Neuron (in vitro differentiated cells): Measurements from ENCODE around the gene ZG16B.

Experiments used
- H2AFZ ChIP-seq: one replicate; pipeline ENCODE4 v1.6.1; 2013; ENCODE audit warnings: low read depth, mild to moderate bottlenecking, inconsistent platforms, low read length, moderate library complexity
- H3K27me3 ChIP-seq: one replicate; pipeline ENCODE4 v1.6.1; 2013; ENCODE audit warnings: low read length; ENCODE audit not compliant: insufficient read depth
- H3K36me3 ChIP-seq: one replicate; pipeline ENCODE4 v1.6.1; 2013; ENCODE audit warnings: low read length; ENCODE audit not compliant: insufficient read depth
- H3K4me1 ChIP-seq: one replicate; pipeline ENCODE4 v1.6.1; 2013; ENCODE audit warnings: low read length; ENCODE audit not compliant: insufficient read depth
- H3K4me3 ChIP-seq: 2 replicates; pipeline ENCODE4 v1.5.1; 2013; ENCODE audit warnings: mild to moderate bottlenecking, low read length, moderate library complexity
- H3K9me3 ChIP-seq: one replicate; pipeline ENCODE4 v1.6.1; 2013; ENCODE audit warnings: low read length

The ZG16B gene, protein sequence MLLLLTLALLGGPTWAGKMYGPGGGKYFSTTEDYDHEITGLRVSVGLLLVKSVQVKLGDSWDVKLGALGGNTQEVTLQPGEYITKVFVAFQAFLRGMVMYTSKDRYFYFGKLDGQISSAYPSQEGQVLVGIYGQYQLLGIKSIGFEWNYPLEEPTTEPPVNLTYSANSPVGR

DNA sequence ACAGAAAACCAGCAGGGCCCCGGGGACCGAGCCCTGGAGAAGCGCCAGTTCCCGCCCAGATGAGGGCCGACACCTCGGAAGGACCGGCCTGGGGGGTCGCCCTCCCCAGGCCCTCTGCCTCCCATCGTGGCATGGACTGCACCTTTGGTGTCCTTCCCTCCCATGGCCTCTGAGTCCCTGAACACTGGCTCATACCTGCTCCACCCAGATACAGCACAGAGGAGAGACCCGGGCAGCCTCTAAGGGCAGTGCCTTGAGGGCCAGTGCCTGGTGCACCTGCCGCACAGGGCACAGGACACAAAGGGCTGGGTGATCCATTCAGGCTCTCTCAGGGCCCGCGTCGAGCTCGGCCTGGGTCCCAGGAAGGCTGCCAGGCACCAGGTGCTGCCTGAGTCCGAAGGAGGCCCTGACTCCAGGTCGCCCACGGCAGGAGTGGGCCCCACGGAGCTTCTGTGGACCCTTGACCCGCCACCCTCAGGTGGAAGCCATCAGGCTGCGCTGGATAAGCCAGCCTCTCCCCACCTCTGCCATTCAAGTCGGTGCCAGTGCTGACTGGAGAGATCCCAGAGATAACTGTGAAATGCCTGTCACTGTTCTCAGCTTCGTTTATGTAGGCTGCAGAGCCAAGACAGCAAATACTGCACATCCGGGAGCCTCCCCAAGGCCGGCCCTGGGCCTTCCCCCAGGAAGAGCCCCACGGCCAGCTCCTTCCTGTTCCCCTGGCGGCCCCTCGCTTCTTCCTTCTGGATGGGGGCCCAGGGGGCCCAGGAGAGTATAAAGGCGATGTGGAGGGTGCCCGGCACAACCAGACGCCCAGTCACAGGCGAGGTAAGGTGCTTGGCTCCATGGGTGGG, at the start of gene ZG16B:
Gene ZG16B (plus strand): TSS at position 803 of the 854 bp plus-strand sequence. CDS start 139 bp downstream, outside the sequence.
- Histone ChIP-seq H2AFZ (no peak within 1 kb of the TSS), H3K27me3 (peaks cover 33% of the 10 kb centered on the region), H3K4me1 (no peaks in the 10 kb centered on the region), H3K36me3 (no peaks in the 10 kb centered on the region), H3K9me3 (no peaks in the 10 kb centered on the region), H3K4me3 (no peak within 1 kb of the TSS)

DNA sequence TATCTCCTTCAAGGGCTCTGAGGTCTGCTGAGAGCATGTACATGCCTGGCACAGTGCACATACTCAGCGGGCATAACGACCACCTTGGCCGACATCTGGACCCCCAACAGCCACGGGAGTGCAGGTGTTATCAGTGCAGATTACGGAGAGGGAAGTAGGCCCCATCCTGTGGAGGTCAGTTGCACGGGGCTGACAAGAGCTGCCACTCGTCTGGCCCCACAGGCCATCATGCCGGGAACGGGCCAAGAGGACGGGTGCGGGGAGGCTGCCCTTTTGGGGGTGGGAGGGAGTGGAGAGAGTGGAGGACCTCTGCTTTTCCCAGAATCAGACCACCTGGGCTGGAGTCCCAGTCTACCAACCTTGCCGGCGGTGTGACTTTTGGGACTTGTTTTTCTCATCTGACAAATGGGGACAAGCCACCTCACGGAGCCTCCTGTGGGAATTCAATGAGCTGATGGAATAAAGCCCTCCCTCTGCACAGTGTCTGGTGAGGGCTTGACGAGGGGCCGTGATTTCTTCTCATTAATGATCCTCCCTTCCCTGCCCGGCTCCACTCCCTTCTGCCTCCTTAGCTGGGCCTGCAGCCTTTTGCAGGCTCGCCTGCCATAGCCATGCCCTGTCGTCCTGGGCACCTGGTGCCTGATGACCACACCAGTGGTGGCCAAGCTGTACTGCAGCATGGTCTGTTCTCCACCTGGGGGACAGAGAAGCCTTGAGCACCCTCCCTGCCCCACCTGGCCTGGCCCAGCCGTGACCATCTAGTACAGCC, 47.3 kb upstream of the ZG16B start:
- H3K36me3 ChIP-seq, result no peaks in the 10 kb centered on the region

DNA sequence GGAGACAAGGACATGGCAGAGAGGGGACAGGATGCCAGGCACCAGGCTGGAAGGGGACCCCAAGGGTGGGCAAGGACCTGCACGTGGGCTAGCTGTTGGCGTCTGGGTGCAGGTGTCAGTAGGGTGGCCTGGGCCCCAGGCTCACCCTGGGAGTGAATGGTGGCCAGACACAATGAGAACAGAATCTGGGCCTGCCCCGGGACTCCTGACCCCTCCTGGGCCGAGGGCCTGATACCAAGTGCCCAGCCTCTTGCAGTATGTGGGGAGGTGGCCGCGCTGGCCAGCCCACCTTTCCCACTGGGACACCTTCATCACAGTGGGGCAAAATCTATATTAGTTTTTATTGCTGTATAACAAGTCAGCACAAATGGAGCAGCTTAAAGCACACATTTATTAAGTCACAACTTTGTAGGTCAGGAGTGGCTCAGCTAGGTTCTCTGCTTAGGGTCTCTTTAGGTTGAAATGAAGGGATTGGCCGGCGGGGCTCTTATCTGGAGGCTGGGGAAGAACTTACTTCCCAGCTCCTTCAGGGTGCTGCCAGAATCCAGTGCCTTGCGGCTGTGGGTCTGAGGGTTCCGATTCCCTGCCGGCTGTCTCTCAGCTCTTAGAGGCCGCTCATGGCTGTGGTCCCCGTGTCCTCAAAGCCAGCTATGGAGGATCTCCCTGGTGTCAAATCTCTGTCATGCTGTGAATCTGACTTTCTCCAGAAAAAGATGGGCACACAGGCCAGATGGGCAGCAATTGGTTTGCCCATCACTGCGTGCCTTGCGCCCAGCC, 46.3 kb upstream of the ZG16B start:
- Histone ChIP-seq H2AFZ (no peak overlapping the region), H3K4me1 (no peaks in the 10 kb centered on the region), H3K36me3 (no peaks in the 10 kb centered on the region), H3K27me3 (no peaks in the 10 kb centered on the region), H3K4me3 (no peak overlapping the region), H3K9me3 (no peaks in the 10 kb centered on the region)

More for the DNA sequence above, 47.3 kb upstream of the ZG16B start:
- H3K4me1 ChIP-seq, result peaks cover 7% of the 10 kb centered on the region
- H2AFZ ChIP-seq, result no peak overlapping the region
- no peaks in the 10 kb centered on the region for H3K27me3 ChIP-seq
- H3K4me3 ChIP-seq, result no peak overlapping the region
- H3K9me3 ChIP-seq, result no peaks in the 10 kb centered on the region

DNA sequence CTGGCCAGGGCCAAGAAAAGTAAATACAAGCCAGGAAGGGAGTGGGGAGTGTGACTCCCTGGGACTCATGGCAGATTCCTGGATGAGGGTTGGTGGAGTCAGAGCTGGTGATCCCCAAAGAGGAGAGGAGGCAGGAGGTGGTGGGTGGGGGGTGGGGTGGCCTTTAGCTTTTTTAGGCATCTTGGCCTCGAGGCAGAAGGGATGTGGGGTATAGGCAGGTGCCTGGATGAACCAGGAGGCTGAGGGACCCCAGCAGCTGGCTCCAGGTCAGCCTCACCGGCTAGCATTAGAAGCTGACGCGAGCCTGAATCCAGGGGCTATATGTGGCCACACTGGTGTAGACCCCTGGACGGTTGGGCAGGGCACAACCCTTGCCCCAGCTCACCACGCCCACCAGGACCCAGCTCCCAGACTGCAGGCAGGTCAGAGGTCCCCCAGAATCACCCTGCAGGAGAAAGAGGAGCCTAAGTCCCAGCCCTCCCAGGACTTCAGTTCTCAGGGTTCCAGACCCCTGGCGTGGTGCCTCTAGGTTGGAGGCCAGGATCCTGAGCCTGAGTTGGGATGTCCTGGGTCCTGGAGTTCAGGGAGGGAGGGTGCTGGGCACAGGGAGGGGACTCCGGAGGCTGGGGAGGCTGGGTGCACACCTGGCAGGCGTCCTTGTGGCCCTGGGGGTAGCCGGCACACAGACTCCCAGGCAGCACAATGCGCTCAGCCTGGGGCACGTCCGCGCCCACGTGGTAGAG, 45.6 kb upstream of the ZG16B start:
- Histone ChIP-seq H2AFZ (no peak overlapping the region), H3K9me3 (no peaks in the 10 kb centered on the region), H3K36me3 (no peaks in the 10 kb centered on the region), H3K4me3 (no peak overlapping the region), H3K4me1 (no peaks in the 10 kb centered on the region), H3K27me3 (no peaks in the 10 kb centered on the region)

DNA sequence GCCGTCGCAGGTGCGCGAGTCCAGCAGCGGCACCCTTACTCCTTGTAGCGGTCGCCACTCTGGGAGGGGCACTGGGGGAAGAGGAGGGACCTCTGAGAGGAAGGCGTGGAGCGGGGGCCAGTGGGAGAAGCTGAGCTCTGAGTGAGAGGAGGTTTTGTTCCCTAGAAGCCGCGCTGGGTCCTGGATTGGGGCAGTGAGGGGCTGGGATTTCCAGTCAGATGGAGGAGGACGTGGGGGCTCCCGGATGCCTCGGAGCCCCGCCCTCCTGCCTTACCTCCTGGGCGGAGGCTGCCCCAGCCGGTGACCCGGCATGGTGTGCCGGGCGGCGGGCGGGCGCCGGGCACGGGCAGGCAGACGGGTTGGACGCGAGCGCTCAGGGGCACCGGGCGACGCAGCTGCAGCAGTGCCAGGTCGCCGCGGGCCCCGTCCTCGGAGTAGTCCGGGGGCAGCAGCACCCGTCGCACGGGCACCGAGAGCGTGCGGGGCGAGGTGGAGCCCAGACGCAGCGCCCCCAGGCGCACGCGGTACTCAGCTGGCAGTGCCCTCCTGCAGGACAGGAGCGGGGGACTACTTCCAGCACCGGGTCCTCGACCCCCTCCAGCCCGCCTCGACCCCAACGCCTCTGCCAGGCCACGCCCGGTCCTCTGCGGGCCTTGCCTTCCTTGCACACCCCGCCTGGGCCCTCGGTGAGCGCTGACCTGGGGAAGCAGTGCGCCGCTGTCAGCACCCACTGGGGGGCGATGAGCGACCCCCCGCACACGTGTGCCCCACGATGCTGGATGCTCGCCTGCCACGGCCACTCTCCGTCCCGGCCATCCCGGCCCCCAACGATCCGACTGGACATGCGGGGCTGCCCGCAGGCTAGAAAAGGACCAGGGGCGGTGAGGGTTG, 44.8 kb upstream of the ZG16B start:
- Histone ChIP-seq H3K27me3 (no peaks in the 10 kb centered on the region), H3K4me1 (no peaks in the 10 kb centered on the region)

DNA sequence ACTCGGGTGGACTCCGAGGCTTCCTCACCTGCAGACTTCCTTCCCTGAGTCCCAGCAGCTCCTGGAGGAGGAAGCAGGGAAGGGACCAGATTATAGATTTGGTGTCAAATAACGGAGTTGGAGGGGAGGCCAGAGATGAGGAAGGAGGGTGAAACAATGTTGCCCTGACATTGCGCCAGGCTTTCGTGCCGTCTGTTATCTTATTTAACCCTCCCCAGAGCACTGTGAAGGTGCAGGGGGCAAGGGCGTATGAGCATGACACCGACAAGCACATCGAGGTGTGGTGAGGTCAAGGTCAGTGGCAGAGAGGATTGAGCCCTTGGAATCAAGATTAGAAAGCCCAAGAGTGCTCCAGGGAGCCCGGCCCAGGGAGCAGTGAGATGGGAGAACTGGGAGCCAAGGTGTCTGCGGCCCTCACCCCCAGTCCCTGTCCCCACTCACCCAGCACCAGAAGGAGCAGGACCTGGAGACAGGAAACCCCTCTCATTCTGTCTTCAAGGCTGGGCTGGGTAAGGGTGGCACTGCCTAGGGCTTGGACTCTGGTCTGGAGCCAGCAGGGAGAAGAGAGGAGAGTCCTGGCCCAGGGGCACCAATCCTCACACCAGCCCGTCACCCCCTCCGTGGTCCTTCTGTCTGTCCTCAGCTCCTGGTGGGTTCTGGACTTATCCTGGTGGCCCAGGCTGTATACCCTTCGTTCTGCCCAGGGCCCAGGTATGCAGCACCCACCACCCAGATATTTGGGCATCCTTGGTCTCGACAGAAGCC, 43.9 kb upstream of the ZG16B start:
- H3K4me3 ChIP-seq, result no peak overlapping the region
- no peak overlapping the region for H2AFZ ChIP-seq
- no peaks in the 10 kb centered on the region for H3K4me1 ChIP-seq
- H3K36me3 ChIP-seq, result no peaks in the 10 kb centered on the region
- H3K27me3 ChIP-seq, result peaks cover 2% of the 10 kb centered on the region
- H3K9me3 ChIP-seq, result no peaks in the 10 kb centered on the region

More for the DNA sequence above, 44.8 kb upstream of the ZG16B start:
- no peak overlapping the region for H2AFZ ChIP-seq
- no peak overlapping the region for H3K4me3 ChIP-seq
- no peaks in the 10 kb centered on the region for H3K9me3 ChIP-seq
- H3K36me3 ChIP-seq, result no peaks in the 10 kb centered on the region

DNA sequence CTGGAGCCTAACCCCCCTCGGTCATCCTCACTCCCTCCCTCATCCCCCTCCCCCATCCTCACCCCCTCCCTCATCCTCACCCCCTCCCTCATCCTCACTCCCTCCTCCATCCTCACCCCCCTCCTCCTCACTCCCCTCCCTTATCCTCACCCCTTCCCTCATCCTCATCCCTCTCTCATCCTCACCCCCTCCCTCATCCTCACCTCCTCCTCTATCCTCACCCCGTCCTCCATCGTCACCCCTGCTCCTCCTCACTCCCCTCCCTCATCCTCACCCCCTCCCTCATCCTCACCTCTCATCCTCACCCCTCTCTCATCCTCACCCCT, 43.3 kb upstream of the ZG16B start:
- Histone ChIP-seq H3K9me3 (no peaks in the 10 kb centered on the region), H3K4me3 (no peak overlapping the region), H3K27me3 (peaks cover 2% of the 10 kb centered on the region), H2AFZ (no peak overlapping the region), H3K36me3 (no peaks in the 10 kb centered on the region), H3K4me1 (no peaks in the 10 kb centered on the region)

DNA sequence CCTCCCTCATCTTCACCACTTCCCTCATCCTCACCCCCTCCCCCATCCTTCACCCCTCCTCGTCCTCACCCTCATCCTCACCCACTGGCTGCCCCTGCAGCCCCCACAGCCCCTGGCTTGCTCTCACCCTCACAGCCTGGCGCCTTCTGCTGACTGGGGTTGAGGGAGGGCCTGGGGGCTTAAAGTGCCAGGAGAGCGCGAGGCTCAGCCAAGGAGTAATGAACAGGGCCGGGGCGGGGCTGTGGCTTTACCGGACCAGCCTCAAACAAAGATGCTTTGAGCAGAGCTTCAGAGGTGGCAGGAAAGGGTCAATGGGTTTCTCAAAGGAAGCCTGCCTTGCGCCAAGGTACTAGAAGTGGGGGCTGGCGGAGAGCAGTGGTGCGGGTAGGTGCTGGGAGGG, 42.7 kb upstream of the ZG16B start, which contains the start of gene PRSS33:
Gene PRSS33 (minus strand): TSS at position 155 of the 400 bp plus-strand sequence. CDS start 1,013 bp downstream, outside the sequence.
- no peak within 1 kb of the TSS for H2AFZ ChIP-seq
- no peaks in the 10 kb centered on the region for H3K36me3 ChIP-seq
- peaks cover 2% of the 10 kb centered on the region for H3K27me3 ChIP-seq
- H3K4me1 ChIP-seq, result no peaks in the 10 kb centered on the region
- H3K4me3 ChIP-seq, result no peak within 1 kb of the TSS
- H3K9me3 ChIP-seq, result no peaks in the 10 kb centered on the region

DNA sequence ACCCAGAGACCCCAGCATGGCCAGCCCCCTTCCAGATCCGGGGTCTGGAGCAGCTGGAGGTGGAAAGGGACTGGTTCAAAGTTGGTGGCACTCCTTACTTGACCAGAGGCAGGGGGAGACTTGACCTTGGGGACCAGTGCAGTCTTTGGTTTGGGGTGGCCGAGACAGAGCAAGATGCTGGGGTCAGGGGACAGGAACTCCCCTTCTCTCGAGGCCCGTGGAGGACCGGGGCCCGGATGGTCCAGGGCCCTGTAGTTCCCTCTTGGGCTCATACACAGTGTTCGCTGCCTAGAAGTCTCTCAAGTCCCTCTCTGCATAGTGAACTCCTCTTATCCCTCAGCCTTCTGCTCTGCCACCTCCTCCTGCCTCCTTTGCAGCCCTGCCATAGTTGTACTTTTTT, 42.1 kb upstream of the ZG16B start:
- no peaks in the 10 kb centered on the region for H3K9me3 ChIP-seq
- H3K4me3 ChIP-seq, result no peak overlapping the region
- no peaks in the 10 kb centered on the region for H3K4me1 ChIP-seq
- peaks cover 2% of the 10 kb centered on the region for H3K27me3 ChIP-seq
- no peaks in the 10 kb centered on the region for H3K36me3 ChIP-seq
- H2AFZ ChIP-seq, result no peak overlapping the region

DNA sequence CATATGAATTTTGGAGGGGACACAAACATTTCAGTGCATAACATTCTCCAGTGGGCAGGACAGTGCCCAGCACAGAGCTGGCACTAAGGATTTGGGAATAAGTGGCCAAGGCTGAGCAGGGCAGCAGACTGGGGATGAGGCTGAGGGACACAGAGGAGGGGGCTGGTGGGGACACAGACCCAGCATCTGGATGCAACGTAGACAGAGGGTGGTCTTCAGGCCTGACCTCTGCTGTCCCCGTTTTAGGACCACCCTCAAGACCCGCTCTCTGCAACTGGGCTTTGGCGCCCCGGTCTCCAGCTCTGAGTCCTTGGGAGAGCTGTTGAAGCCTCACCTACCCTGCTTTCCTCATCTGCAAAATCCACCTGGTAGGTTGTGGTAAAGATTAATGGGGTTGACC, 39.5 kb upstream of the ZG16B start:
- peaks cover 5% of the 10 kb centered on the region for H3K27me3 ChIP-seq
- no peaks in the 10 kb centered on the region for H3K36me3 ChIP-seq
- H2AFZ ChIP-seq, result no peak overlapping the region
- no peaks in the 10 kb centered on the region for H3K9me3 ChIP-seq
- H3K4me1 ChIP-seq, result no peaks in the 10 kb centered on the region
- H3K4me3 ChIP-seq, result no peak overlapping the region

DNA sequence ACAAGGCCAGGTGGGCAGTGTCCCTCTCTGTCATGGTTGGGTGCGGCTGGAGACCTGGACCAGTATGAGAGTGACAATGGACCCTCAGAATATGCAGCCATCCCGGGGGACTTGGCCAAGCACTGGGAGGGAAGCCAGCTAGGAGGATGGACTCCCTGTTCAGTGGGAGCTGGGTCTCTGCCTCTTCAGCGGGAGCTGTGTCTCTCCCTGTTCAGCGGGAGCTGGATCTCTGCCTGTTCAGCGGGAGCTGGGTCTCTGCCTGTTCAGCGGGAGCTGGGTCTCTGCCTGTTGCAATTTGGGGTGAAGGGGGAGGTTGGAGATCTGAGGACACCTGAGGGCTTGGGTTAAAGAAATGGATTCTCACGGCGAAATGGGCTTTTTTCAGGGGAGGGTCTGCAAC, 38.9 kb upstream of the ZG16B start:
- no peaks in the 10 kb centered on the region for H3K9me3 ChIP-seq
- H3K36me3 ChIP-seq, result no peaks in the 10 kb centered on the region
- peaks cover 5% of the 10 kb centered on the region for H3K27me3 ChIP-seq
- H3K4me1 ChIP-seq, result no peaks in the 10 kb centered on the region
- no peak overlapping the region for H3K4me3 ChIP-seq
- no peak overlapping the region for H2AFZ ChIP-seq
